HepG2 (cell line): ENCODE measurements around the gene IRX2.

ENCODE experiments used
- EP300 ChIP-seq, 3 experiments: sonication (generic) in 1 of 3; formaldehyde crosslinking in 1 of 3; IDR thresholded peaks; 2 replicates each; pipeline versions ENCODE4 v1.5.1 to v1.6.1; 2011 to 2020; ENCODE audit warnings: low read depth in 2 of 3, low read length in 2 of 3, borderline replicate concordance in 1 of 3, improper control_type of control experiment in 1 of 3, mild to moderate bottlenecking in 1 of 3, missing genetic modification reagents in 1 of 3, moderate library complexity in 1 of 3
- KIAA2018 ChIP-seq: sonication (generic); formaldehyde crosslinking; IDR thresholded peaks from 2 replicates; pipeline ENCODE4 v1.5.0; 2020; ENCODE audit warnings: mild to moderate bottlenecking, missing genetic modification reagents, borderline replicate concordance
- PPARG ChIP-seq: conservative IDR thresholded peaks from 2 replicates; pipeline ENCODE4 v1.6.1; 2016; ENCODE audit warnings: missing biosample characterization, missing genetic modification reagents
- RELA ChIP-seq: sonication (generic); formaldehyde crosslinking; IDR thresholded peaks from 2 replicates; pipeline ENCODE4 v1.4.0; 2020; ENCODE audit warnings: missing genetic modification reagents
- ZNF24 ChIP-seq: fragments of 450-650 bp; IDR thresholded peaks from 2 replicates; pipeline ENCODE4 v1.6.1; 2017; ENCODE audit warnings: antibody characterized with exemption, mild to moderate bottlenecking
- ZNF790 ChIP-seq: sonication (generic); formaldehyde crosslinking; IDR thresholded peaks from 2 replicates; pipeline ENCODE4 v1.8.0; 2022; ENCODE audit warnings: missing genetic modification reagents, mild to moderate bottlenecking, borderline replicate concordance

DNA sequence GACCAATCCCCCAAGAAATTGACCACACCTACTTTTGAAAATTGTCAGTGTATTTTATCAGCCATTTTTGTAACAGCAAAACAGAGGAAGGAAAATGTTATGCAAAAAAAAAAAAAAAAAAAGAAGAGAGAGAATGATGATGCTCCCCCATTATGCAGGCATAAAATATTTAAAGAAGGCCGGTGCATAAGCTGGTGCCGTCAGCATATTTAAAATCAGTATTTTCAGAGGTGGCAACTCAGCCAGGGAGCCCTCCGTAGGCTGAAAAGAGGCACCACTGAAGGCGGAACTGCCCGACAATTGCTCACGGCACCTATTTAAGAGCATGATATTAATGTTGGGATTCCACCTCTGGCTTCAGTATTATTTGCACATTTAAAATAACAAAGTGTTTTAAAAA lies 33.4 kb downstream of the IRX2 start:
- no peak for TF ChIP-seq EP300 (IDR thresholded peaks at IDR 0.05; ENCODE audit: low read depth in 2 of 2, low read length in 2 of 2)
- no peak for TF ChIP-seq EP300 (CRISPR knock-in tag; IDR thresholded peaks at IDR 0.05; ENCODE audit: borderline replicate concordance)
- no peak for TF ChIP-seq PPARG (CRISPR knock-in tag)
- no peak for TF ChIP-seq ZNF790 (CRISPR knock-in tag)
- no peak for TF ChIP-seq RELA (CRISPR knock-in tag)
- TF ChIP-seq KIAA2018 (CRISPR knock-in tag): no peak
- no peak for TF ChIP-seq ZNF24
